GM19455 (cell line): ENCODE data around the gene GYG2.
"Not testable (repeated sequence)": the region's sequence is repeated elsewhere in the genome, so short reads cannot be mapped to it uniquely, and the experiment has no call there.

Experiments used
- ATAC-seq: cut with Tn5 transposase; IDR thresholded peaks from one replicate; pipeline ENCODE4 v1.9.1; 2021; ENCODE audit not compliant: unreplicated experiment

Gene GYG2

DNA sequence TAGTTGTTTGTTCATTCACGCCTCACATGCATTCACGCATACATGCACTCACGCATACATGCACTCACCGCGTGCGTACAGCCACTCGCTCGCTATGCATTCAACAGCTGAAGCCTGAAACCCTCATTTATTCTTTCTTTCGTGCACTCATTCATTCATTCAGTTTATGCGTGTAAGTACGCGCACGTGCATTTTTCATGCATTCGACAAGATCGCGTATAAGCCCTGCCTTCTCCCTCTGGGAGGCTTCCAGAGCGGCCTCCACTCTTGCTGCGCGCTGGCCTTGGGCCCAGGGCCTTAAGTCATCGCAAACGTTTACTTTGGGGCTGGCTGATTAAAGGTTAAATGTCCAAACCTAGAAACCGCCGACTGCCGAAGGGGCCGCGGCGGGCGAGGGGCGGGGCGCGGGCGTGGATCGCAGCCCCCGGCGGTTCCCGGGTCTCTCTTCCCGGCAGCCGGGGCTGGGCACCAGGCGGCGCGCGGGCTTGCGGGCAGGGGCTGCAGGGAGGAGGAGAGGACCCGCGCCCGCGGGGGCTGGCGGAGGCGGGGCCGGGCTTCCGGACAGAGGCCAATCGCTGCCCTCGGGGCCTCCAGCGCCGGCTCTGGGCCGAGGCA is at the start of gene GYG2:
Gene GYG2 (plus strand): TSS at position 587 of the 615 bp plus-strand sequence. CDS start 1,259 bp downstream, outside the sequence.
- ATAC-seq, result no peak

- not testable (repeated sequence) for ATAC-seq
Observed at GRCh38 chrX:2780472-2781225, 48.1 kb upstream of the GYG2 start.

DNA sequence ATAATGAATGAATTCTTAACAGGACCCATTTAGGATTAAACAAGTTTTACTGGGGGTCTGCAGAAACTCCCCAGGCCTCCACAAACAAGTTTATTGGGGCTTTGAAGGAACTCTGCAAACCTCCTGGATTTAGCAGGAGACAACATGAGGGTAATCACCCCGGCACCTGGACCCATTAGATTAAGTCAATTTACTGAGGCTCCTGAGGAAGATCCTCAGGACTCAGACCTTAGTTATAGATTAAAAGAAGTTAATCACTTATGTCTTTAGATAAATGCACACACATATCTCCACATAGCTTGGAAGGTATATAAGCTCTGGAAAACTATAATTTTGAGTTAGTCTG is 47.5 kb upstream of the GYG2 start:
- ATAC-seq, result no peak

- ATAC-seq, result no peak
Observed at GRCh38 chrX:2781698-2782097, 47.0 kb upstream of the GYG2 start.

DNA sequence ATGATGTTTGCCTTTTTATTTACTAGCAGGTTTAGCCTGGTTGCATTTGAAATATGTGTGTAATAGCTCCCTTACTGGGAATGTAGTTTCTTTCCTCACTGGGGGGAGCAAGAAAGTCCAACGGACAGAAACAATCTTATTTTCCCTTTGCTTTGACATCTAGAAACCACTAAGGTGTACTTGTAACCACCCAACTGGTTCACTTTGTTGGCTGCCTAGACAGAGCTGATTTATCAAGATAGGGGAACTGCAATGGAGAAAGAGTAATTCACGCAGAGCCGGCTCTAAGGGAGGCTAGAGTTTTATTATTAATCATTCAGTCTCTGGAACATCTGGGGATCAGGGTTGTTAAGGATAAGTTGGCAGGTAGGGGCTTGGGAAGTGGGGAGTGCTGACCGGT is 46.6 kb upstream of the GYG2 start:
- no peak for ATAC-seq

GRCh38 chrX:2782778-2783177 is 46.0 kb upstream of the GYG2 start:
- no peak for ATAC-seq

DNA sequence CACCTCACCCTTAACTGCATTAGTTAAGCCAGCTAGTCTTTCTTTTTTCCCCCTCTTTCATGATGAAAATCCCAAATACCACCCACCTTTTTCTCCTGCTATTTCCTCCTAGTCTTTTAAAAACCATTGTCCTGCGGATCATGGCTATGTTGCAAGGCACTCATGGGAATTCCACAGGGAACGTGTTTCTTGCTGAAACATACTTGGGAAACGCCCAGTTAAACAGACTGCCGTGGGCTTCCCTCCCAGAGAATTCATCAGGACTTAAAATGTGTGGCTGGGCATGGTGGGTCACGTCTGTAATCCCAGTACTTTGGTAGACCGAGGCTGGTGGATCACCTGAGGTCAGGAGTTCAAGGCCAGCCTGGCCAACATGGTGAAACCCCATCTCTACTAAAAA is 44.7 kb upstream of the GYG2 start:
- no peak for ATAC-seq

DNA sequence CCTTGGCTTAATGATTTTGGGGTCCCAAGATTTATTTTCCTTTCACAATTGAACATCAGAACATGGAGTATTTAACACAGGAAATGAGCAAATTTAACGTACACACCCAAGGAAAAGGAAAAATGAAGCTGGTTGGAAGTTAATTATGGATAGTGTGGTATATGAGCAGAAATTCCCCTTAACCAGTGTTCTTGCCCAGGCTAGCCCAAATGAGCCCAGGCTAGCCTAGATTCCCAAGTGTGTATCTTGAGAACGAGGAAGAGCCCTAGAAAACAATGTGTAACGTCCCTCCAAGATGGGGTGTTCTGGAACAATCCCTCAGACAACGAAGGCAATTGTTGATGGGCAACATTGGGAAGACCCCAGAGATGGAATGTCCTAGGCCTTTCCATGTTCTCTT is 43.2 kb upstream of the GYG2 start:
- ATAC-seq, result no peak

GRCh38 chrX:2788980-2789379 is 39.8 kb upstream of the GYG2 start:
- no peak for ATAC-seq

DNA sequence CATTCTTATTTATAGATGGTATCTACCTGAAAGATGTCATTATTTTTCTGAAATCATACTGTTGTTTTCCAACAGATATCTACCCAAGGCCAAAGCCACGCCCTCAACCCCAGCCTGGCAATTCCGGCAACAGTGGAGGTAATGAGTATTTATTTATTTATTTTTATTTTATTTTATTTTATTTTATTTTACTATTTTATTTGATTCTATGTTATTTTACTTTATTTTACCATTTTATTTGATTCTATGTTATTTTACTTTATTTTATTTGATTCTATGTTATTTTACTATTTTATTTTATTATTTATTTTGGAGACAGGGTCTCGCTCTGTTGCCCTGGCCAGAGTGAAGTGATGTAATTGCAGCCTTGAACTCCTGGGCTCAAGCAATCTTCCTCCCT is 39.2 kb upstream of the GYG2 start:
- no peak for ATAC-seq

DNA sequence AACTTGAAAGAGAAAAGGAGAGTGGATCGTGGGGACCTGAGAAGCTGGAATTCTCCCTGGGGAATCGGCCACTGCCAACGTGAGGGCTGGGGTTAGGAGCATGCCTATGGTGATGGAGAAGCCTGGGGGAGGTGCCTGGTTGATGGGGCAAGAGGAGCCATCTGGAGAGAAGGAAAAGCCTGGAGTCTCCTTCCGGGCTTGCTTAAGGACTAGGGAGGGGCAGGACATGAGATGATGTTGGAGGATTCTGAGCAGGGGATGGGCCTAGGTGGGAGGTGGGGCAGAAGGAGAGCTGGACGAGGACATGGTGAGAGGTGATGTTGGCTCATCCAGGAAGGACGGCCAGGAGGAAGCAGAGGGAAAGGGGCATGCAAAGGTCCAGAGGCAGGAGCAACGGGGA is 35.0 kb upstream of the GYG2 start:
- ATAC-seq, result no peak

GRCh38 chrX:2794336-2794735 is 34.4 kb upstream of the GYG2 start:
- no peak for ATAC-seq

DNA sequence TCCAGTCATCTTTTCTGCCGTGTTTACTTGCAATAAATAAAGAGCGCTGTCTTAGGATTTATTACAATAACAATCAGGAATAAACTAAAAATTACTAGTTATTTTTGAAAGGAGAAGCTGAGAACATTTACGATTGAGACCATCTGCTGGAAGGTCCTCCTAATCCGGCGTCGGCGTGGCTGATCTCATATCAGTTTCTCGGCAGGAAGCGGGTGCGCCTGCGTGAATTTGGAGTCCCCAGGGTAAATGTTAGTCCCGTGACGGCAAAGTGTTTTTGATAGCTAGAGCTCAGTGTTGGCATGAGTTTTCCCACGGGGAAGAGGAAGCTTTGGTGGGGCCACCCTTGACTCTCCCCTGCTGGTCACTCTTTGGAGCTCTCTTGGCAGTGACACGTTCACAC is 31.9 kb upstream of the GYG2 start:
- not testable (repeated sequence) for ATAC-seq

DNA sequence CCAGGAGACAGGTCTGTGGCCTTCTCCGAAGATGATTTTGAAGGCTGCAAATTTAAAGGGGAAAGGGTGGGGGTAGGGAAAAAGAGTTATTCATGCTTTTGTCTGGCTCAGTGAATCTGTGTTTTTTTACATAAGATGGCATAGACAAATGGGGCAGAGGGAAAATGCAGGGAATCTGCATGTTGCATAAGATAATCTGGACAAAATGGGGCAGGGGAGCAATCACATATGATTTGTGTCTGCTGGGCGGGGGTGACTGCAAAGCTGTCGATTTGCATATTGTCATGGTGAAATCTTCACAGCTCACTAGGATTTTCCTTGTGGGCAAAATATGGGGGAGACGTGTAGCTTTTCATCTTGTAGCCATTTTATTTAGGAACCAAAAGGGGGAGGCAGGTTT is 29.4 kb upstream of the GYG2 start:
- ATAC-seq, result no peak

GRCh38 chrX:2799980-2800379 is 28.8 kb upstream of the GYG2 start:
- not testable (repeated sequence) for ATAC-seq

DNA sequence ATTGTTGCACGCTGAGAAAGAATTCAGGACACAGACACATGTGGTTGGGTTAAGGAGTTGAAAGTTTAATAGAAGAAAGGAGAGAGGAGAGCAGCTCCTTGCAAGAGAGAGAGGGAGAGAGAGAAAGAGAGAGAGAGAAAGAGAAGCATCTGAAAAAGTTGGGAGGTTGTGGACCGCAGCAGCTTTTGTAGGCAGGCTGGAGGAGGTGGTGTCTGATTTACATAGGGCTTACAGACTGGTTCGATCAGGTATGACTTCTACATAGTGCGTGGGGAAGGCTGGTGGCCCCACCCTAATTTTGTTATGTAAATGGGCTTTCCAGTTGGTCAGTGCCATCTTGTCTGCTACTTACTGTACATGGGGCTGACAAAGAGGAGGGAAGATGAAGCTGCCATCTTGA is 27.5 kb upstream of the GYG2 start:
- no peak for ATAC-seq

DNA sequence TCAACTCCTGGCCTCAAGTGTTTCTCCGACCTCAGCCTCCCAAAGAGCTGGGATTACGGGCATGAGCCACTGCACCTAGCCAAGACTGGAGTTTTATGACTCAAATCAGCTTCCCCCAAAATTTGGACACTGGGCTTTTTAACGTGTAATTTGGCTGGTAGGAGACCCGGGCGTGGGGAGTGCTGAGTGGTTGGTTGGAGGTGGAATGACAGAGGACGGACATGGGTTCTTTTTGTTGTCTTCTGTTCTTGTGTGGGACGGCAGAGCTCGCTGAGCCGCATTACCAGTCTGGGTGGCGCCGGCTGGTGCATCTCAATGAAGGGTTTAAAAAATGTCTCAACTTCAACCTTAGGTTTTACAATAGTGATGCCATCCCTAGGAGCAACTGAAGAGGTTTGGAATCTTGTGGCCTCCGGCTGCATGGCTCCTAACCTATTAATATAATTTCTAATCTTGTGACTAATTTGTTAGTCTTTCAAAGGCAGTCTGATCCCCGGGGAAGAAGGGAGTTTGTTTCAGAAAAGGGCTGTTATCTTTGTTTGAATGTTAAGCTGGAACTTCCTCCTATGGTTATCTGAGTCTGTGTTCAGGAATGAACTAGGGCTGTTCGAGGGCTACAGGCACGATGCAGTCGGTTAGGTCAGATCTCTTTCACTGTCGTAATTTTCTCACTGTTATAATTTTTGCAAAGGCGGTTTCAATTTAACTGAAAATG is 26.2 kb upstream of the GYG2 start:
- ATAC-seq, result not testable (repeated sequence)

GRCh38 chrX:2803486-2803885 is 25.2 kb upstream of the GYG2 start:
- not testable (repeated sequence) for ATAC-seq

- not testable (repeated sequence) for ATAC-seq
Observed at GRCh38 chrX:2804106-2804843, 24.5 kb upstream of the GYG2 start.

DNA sequence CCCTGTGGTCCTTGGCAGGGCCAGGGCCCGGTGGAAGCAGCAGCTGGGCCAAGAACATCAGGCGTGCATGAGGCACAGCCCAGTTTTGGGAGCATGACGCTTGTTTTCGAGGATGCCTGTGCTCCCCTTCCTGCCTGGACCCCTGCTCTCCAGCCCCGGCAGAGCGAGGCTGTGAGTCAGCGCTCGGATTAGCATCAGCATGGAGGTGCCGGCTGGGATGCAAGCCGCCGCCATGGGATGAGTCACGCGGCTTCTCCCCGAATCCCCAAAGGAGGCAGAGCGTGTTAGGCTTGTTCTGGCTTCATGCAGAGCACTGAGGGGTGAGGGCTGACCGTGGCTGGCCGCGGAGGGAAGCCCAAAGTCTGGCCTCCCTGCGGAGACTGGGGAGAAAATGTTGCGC is 23.9 kb upstream of the GYG2 start:
- ATAC-seq, result not testable (repeated sequence)

GRCh38 chrX:2811271-2811670 is 17.5 kb upstream of the GYG2 start:
- ATAC-seq, result no peak
